Measurements from ENCODE around the gene HAUS8.

- TF ChIP-seq REST (IDR thresholded peaks at IDR 0.05; ENCODE audit: insufficient read depth in 1 of 2, low read depth in 2 of 2, low read length in 2 of 2) (no peak), SIN3A (IDR thresholded peaks at IDR 0.05; ENCODE audit: borderline replicate concordance, insufficient read depth, low read length) (no peak)
Measured at GRCh38 chr19:17069193-17069592, 6.1 kb downstream of the HAUS8 start.
